ENCODE data around the gene MT3.

The MT3 gene

GRCh38 chr16:56632156-56632847 lies 43.0 kb downstream of the MT3 start, which contains the start of gene MT1M:
TSS of gene MT1M (plus strand) at chr16:56632659. CDS start at chr16:56632732, 73 bp downstream.
- Histone ChIP-seq H3K27ac (ENCODE audit: extremely low read depth, low read depth, low read length) (no peak within 1 kb of the TSS), H3K4me1 (ENCODE audit: control insufficient read depth, insufficient read depth, low read length) (no peaks in the 10 kb centered on the region; the same call in 1 of the 2 replicates), H3K9me3 (ENCODE audit: control insufficient read depth, insufficient read depth, low read depth, low read length) (no peaks in the 10 kb centered on the region), H3K36me3 (ENCODE audit: control insufficient read depth in 2 of 2, insufficient read depth in 1 of 2, low read length in 2 of 2) (no peaks in the 10 kb centered on the region), H3K4me3 (ENCODE audit: low read depth, low read length) (no peak within 1 kb of the TSS)
- TF ChIP-seq ZFP3 (tag by site-specific recombination; IDR thresholded peaks at IDR 0.05; ENCODE audit: low read depth) (no peak), ZEB2 (tag by site-specific recombination; IDR thresholded peaks at IDR 0.05) (no peak), ZNF26 (tag by site-specific recombination; IDR thresholded peaks at IDR 0.05) (no peak), ZNF518A (tag by site-specific recombination; conservative IDR thresholded peaks at IDR 0.05; ENCODE audit: low read depth) (no peak), ZNF391 (tag by site-specific recombination; IDR thresholded peaks at IDR 0.05; ENCODE audit: borderline replicate concordance, low read depth) (no peak), HOXD13 (CRISPR knock-in tag; IDR thresholded peaks at IDR 0.05; ENCODE audit: borderline replicate concordance) (no peak), ZNF624 (tag by site-specific recombination; IDR thresholded peaks at IDR 0.05) (no peak), ZNF350 (tag by site-specific recombination; IDR thresholded peaks at IDR 0.05) (no peak), ZNF558 (tag by site-specific recombination; IDR thresholded peaks at IDR 0.05) (no peak), KLF1 (tag by site-specific recombination; IDR thresholded peaks at IDR 0.05) (no peak), ZBTB11 (tag by site-specific recombination; conservative IDR thresholded peaks at IDR 0.05; ENCODE audit: low read depth) (no peak), KLF7 (tag by site-specific recombination; IDR thresholded peaks at IDR 0.05; ENCODE audit: borderline replicate concordance) (no peak), PRDM2 (tag by site-specific recombination; IDR thresholded peaks at IDR 0.05; ENCODE audit: borderline replicate concordance) (no peak), ZNF514 (tag by site-specific recombination; IDR thresholded peaks at IDR 0.05) (no peak), ZNF571 (tag by site-specific recombination; IDR thresholded peaks at IDR 0.05) (no peak), GLIS1 (tag by site-specific recombination; IDR thresholded peaks at IDR 0.05) (no peak), BCL11B (tag by site-specific recombination; IDR thresholded peaks at IDR 0.05; ENCODE audit: low read depth) (no peak), ZNF362 (tag by site-specific recombination; IDR thresholded peaks at IDR 0.05) (no peak)
- ChIA-PET POLR2A (no interaction called here), CTCF (no interaction called here)

All from HEK293 (cell line).